Amygdala (tissue), 56 donors: ENCODE data around the gene SSBP3.
"Not testable (repeated sequence)": the region's sequence is repeated elsewhere in the genome, so short reads cannot be mapped to it uniquely, and the experiment has no call there.

Experiments used
- DNase-seq, 56 donors: peaks; one replicate each; lab custom pipeline; 2025; lab: John Stamatoyannopoulos, UW

Gene SSBP3

DNA sequence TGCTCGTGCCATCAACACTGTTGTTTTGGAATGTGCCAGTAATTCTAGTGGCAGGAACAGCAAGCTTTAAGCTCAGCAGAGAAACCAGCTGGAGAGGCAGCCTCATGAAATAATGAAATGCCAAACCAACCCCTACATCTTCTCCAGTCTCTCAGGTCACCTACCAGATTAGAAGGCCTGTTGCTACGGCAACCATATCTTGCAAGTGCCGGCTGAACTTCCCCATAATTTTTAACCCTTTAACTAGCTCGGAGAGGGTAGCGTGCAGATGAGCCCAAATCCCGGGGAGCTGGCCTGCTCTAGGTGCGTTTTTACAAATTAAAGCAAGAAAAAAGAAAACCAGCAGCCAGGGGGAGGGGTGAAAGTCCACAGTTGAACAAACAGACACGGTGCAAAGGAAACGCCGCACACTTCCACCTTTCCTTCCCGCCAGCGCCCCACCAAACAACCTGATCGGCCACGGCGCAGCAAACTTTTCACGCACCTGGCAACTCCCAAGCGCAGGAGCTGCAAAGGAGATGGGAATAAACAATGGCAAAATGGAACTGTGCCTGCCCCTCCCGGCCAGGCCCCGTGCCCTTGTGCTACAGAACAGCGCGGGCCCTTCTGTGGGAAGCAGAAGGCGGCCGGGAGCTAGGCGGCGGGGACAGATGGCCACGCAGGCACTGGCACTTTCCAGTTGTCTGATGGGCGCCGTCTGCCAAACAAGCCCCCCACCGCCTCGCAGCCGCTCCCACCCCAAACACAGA lies 50.1 kb downstream of the SSBP3 start:
- DNase-seq: peak in 7 of 56 donors; percentile 8 to 45 (median 20)

DNA sequence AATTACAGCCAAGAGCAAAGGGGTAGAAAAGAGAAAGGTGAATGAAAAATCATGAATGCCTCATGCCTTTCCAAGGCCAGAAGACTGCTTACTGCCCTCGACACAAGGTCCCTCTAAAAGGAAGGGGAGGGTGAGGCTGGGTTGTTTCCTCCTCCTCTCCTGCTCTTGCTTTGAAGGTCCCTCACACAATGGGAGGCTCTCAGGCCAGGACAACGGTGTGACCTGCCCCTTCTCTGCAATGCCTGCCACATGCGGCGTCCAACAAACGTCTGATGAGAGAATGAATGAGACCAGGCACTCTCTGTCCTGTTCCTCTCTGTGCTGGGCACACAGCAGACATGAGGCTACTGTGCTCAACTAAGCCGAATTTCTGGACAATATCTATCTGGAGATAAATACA lies 51.3 kb downstream of the SSBP3 start:
- DNase-seq: no peak

DNA sequence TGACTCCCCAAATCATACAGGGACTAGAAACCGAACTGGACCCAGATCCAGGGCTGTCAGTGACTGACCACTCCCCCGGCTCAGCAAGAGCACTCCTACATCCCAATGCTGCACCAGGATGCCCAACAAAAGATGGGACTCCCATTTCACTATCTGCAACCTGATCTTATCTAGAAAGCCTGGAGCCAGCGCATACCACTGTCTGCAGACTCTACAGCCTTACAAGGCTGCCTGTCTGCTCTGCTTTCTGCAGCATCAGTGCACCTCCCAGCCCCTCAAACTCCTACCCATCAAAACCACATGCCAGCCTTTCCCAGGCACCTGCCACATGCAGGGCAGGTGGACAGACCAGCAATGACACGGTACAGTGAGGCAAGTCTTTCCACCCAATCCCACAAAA lies 52.2 kb downstream of the SSBP3 start:
- DNase-seq: no peak

DNA sequence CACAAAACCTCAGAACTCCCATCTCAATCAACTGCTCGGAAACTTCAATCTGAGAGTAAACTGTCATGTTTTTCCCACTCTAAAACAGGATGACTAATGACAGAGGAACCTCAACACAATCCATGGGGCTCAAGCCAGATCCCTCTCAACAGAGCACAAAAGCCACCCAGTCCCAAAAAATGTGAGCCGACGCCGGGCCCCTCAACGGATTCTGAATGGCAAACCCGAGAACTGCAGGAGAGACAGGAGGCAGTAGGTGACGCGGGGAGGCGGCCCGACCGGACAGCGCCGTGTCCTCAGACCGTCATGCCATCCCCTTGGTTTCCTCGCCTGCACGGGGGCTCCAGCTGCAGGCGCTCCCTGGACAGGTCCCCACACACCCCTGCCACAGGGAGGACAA lies 53.4 kb downstream of the SSBP3 start:
- DNase-seq: no peak

DNA sequence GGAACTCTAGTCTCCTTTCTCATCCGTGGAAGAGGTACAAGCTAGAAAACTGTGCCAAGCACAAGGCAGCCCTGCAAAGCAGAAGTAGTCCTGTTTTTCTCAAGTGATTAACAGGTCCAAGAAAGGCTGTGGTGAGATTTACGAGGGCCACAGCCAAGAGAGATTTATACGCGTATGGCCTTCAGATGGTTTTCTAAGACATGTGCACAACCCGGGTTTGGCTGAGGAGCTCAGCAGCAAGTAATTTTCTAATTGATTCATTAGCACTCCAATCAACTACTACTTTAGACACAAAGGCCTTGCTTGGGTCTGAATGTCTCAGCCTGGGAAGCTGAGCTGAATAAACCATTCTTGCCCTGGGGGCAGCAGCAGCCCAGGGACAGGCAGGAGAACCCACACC lies 55.8 kb downstream of the SSBP3 start:
- DNase-seq: peak in 7 of 56 donors; percentile 21 to 61 (median 27)

DNA sequence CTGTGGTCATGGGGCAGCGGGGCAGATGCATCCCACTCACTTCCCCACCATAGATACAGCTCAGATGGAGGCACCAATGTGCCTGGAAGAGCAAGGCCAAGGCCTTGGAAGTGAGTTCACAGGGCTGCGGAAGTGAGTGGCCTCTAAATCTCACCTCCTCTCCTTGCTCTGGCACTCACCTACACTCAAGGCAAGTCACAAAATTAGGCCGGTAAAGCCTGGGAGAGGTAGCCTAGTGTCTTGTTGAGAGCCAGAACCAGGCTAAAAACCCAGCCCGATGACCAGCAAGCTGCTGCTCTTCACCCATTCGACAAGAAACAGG lies 57.5 kb downstream of the SSBP3 start:
- no peak for DNase-seq

- DNase-seq: no peak
These were observed 58.1 kb downstream of the SSBP3 start for GRCh38 chr1:54347955-54348699.

DNA sequence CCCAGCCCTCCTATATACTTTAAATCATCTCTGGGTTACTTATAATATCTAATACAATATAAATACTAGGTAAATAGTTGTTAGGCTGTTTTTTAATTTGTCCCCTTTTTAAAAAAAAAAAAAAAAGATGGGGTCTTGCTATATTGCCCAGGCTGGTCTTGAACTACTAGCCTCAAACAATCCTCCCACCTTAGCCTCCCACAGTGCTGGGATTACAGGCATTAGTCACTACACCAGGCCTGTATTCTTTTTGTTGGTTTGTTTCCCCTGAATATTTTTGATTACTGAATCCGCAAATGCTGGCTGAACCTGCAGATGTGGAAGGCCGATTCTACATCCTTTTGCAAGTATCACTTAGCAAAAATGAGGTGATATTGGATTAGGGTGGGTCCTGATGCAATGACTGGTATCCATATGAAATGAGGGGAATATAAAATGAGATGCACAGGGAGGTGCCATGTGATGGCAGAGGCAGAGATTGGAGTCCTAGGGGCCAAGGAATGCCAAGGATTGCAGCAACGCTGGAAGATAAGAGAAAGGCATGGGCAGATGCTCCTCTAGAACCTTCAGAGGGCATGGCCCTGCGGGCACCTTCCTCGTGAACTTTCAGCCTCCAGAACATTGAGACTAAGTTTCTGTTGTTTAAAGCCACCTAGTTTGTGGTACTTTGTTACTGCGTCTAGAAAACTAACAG lies 58.8 kb downstream of the SSBP3 start:
- no peak for DNase-seq

DNA sequence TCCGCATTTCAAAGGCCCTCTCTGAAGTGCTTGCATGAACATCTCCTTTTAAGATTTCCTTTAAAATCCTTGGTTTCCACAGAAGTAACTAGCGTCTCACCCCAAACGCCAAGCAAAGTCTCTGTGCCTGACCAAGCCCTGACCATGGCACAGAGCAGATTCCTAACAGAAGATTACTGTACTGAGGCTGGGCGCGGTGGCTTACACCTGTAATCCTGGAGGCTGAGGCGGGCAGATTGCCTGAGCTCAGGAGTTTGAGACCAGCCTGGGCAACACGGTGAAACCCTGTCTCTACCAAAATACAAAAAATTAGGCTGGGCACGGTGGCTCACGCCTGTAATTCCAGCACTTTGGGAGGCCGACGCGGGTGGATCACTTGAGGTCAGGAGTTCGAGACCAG lies 60.6 kb downstream of the SSBP3 start:
- DNase-seq: not testable (repeated sequence)

DNA sequence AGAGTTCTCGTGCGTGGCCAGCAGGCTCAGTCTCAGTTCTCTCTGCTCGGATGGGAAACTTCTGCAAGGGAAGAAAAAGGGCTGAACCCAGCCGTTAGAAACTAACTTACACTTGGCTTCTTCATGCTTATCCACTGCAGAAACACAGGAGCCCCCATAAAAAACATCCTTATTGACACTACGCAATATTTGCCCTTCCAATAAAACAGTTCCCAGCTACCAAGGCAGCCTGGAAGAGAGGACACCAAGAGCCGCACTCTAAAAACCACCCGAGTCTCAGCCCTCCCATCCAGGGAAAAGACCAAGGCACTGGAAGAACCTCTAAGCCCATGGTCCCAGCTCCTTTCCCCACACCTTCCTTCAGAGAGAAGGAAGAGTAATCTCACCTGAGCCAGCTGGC lies 61.1 kb downstream of the SSBP3 start:
- no peak for DNase-seq

GRCh38 chr1:54342742-54343687 lies 63.2 kb downstream of the SSBP3 start:
- peak in 9 of 56 donors; percentile 19 to 51 (median 31) for DNase-seq

DNA sequence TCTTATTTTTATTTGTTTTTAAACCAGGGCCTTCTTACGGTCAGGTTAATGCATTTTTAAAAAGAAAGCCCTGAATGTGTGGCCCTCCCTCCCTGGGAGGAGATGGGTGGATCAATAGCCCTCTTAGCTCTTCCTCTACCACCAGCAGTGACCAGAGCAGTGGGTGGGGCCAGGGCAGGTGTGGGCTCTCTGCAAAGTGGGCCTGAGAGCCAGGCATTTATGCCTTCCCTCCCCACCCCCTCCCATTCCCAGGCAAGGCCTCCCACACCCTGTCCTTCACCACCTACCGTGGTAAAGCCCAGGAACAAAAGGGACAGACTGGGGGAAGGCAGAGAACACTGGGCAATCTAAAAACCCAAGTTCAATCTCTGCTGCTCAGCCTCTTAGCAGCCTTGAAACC lies 63.9 kb downstream of the SSBP3 start:
- DNase-seq: no peak

GRCh38 chr1:54341763-54342162 lies 64.4 kb downstream of the SSBP3 start:
- no peak for DNase-seq

DNA sequence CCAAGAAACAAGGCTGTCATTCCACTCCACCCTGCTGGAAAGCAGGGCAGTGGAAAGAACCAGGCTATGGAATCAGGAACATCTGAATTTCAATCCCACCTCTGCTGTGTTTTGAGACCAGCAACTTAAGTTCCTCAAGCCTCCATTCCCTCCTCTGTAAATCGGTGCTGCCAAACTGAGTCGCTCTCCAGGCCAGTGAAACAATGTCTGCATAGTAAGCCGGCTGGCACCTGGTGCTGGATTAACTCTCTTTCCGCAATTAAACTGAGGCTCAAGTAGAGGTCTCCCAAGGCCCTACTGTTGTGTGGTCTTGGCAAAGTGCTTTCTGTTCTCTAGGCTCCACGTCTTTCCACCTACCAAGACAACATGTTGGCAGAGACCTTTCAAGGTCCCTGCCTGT lies 65.3 kb downstream of the SSBP3 start:
- DNase-seq: peak in 2 of 56 donors; percentile 28 to 29

DNA sequence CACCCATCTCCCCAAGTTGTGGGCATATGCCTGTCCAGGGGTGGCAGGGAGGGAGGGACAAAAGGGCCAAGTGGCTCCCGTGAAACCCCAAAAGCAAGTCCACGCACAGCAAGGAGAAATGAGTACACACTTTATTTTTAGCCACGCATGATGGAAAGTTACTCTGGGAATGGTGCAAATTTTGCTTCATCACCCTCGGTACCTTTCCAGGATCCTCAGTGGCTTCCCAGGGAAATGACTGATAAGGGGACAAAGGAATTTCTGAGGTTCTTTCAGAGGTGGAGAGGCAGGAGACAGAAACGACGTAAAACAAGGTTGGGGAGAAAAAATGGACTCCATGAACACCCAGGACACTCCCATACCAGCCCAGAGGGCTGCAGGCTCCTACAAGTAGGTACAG lies 65.8 kb downstream of the SSBP3 start:
- no peak for DNase-seq

DNA sequence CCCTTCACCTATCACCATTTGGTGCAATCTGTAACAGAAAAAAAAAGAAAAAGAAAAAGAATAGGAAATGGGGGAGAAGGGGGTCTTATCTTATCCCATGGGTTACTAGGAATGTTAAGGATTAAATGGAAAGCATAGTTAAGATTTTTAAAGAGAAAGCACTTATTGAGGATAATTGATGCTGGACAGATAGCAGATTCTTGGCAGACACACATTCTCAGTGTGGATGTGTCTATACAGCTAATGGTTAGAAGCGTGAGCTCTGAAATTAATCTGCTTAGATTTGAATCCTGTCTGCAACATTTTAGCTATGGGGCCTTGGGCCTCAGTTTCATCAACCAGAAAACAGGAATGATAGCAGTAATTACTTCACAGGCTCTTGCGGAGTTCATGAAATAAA lies 67.1 kb downstream of the SSBP3 start:
- DNase-seq: no peak

DNA sequence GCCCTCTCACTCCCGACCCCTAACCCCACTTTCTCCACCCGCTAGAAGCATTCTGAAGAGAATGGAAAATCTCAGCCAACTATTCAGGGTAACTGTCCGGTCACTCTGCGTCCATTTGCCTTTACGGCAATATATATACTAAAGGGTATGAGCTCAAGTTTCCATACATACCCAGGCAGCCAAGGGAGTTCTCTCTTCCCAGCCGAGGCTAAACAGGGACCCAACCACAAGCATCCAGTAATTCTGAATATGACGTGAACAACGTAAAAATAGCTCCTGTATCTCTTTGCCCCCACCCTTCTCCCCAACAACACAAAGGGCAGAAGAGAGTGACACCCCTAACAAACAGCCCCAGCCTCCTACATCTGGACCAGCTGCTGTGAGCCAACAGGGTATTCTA lies 67.7 kb downstream of the SSBP3 start:
- DNase-seq: no peak

GRCh38 chr1:54337928-54338327 lies 68.3 kb downstream of the SSBP3 start:
- no peak for DNase-seq

- no peak for DNase-seq
These were observed 69.2 kb downstream of the SSBP3 start for GRCh38 chr1:54337034-54337433.

GRCh38 chr1:54336116-54336515 lies 70.1 kb downstream of the SSBP3 start:
- DNase-seq: no peak

DNA sequence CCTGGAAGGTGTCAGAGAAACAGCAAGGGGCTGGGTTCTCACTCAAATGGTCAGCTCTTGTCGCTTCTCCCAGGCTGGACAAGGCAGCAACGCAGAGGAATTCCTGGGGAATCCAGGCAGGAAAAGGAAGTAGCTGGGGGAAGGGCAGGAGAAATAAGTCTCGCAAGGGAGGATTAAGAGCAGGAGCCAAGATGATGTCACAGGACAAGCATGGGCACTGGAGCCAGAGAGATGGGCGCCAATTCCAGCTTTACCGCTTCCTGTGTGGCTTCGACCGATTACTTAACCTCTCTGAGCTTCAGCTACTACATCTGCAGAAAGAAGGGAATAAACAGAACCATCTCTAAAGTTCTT lies 70.5 kb downstream of the SSBP3 start:
- DNase-seq: no peak
